RWPE1 (cell line): ENCODE results near the gene MRAP.

Experiments used
- CTCF ChIA-PET: fragments of 350-600 bp; sonication (Branson Sonifier 250); formaldehyde crosslinking; extraction: SDS; loops from one replicate; lab custom pipeline; 2021; lab: Yijun Ruan, JAX
- POLR2A ChIA-PET: fragments of 400-600 bp; formaldehyde crosslinking; extraction: SDS; loops from one replicate; lab custom pipeline; 2020; ENCODE audit warnings: antibody characterized with exemption; ENCODE audit not compliant: low non-redundant PET; lab: Yijun Ruan, JAX
- DNase-seq: peaks from one replicate; pipeline ENCODE4 v3.0.0; 2012; ENCODE audit warnings: low spot score
- H3K27ac ChIP-seq: fragments of 450-650 bp; 2 replicates; pipeline ENCODE4 v1.5.1; 2017
- CTCF ChIP-seq: fragments of 450-650 bp; conservative IDR thresholded peaks from 2 replicates; pipeline ENCODE4 v1.5.1; 2017; ENCODE audit warnings: low read depth, mild to moderate bottlenecking

The MRAP gene

GRCh38 chr21:32338209-32338921 is 39.7 kb downstream of the MRAP start:
- no peak for DNase-seq
- CTCF ChIA-PET: interaction anchor here (0.6 kb wide), 1 partner anchor 1307 kb away, joined by 4 read pairs; no protein-coding TSS in a partner anchor
- no peak overlapping the region for H3K27ac ChIP-seq
- no peak for TF ChIP-seq CTCF
- POLR2A ChIA-PET: no interaction called here

GRCh38 chr21:32340863-32341848 is 42.5 kb downstream of the MRAP start:
- POLR2A ChIA-PET: no interaction called here
- no peak overlapping the region for H3K27ac ChIP-seq
- no peak for DNase-seq
- TF ChIP-seq CTCF: no peak
- CTCF ChIA-PET: interaction anchor here (0.8 kb wide), 2 partner anchors 17 to 1509 kb away, joined by 3 read pairs; no protein-coding TSS in a partner anchor

DNA sequence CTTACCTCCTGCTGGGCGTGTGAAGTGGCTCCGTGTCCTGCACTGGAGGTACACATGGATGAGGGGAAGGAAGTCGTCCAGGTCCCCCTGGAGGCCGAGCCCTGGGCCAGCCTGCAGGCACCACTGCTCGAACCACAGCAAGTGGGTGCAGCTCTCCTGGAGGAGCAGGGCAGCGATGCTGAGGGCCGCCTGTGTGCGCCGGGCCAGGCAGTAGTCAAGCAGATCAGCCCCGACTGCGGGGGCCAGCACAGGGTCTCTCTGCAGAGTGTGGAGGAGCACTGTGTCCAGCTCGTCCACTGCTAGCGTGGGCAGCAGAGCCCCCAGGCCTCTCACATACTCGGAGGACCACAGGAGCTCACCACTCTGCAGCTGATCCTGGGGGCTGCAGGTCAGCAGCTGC is 48.3 kb downstream of the MRAP start:
- no peak for TF ChIP-seq CTCF
- ChIA-PET POLR2A (no interaction called here), CTCF (no interaction called here)
- H3K27ac ChIP-seq: no peak overlapping the region
- no peak for DNase-seq

GRCh38 chr21:32347351-32347750 is 48.7 kb downstream of the MRAP start:
- no peak overlapping the region for H3K27ac ChIP-seq
- no peak for DNase-seq
- POLR2A ChIA-PET: no interaction called here
- CTCF ChIA-PET: no interaction called here
- TF ChIP-seq CTCF: no peak

GRCh38 chr21:32347977-32348376 is 49.3 kb downstream of the MRAP start:
- ChIA-PET CTCF (no interaction called here), POLR2A (interaction anchor here (0.6 kb wide), 1 partner anchor 44 kb away, joined by 5 read pairs; no protein-coding TSS in a partner anchor)
- DNase-seq: no peak
- TF ChIP-seq CTCF: no peak
- H3K27ac ChIP-seq: no peak overlapping the region

- DNase-seq: no peak
- no peak overlapping the region for H3K27ac ChIP-seq
- no peak for TF ChIP-seq CTCF
- POLR2A ChIA-PET: no interaction called here
- CTCF ChIA-PET: no interaction called here
Observed at GRCh38 chr21:32348604-32349332, 50.1 kb downstream of the MRAP start.
